ENCODE data around the gene PLK1. TPM values are rescaled to one million over a fixed set of nuclear protein-coding genes. Genes with fewer than 3 reads are reported as not detected.
A peak's percentile ranks its signal among the peaks of the same experiment; 100 is the strongest.

The PLK1 gene
- total and polyA plus RNA-seq, 2 of the 13 experiments (the other 11 are each of a cell fraction or from before 2014, with no cell fraction given) = 71.5 to 76.3 TPM

- TF ChIP-seq, protein P1, sequence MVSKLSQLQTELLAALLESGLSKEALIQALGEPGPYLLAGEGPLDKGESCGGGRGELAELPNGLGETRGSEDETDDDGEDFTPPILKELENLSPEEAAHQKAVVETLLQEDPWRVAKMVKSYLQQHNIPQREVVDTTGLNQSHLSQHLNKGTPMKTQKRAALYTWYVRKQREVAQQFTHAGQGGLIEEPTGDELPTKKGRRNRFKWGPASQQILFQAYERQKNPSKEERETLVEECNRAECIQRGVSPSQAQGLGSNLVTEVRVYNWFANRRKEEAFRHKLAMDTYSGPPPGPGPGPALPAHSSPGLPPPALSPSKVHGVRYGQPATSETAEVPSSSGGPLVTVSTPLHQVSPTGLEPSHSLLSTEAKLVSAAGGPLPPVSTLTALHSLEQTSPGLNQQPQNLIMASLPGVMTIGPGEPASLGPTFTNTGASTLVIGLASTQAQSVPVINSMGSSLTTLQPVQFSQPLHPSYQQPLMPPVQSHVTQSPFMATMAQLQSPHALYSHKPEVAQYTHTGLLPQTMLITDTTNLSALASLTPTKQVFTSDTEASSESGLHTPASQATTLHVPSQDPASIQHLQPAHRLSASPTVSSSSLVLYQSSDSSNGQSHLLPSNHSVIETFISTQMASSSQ (IDR thresholded peaks at IDR 0.05; ENCODE audit: low read depth) = no peak
- TF ChIP-seq, protein P1 (CRISPR knock-in tag; IDR thresholded peaks at IDR 0.05; ENCODE audit: borderline replicate concordance) = no peak
- TF ChIP-seq, protein P2, sequence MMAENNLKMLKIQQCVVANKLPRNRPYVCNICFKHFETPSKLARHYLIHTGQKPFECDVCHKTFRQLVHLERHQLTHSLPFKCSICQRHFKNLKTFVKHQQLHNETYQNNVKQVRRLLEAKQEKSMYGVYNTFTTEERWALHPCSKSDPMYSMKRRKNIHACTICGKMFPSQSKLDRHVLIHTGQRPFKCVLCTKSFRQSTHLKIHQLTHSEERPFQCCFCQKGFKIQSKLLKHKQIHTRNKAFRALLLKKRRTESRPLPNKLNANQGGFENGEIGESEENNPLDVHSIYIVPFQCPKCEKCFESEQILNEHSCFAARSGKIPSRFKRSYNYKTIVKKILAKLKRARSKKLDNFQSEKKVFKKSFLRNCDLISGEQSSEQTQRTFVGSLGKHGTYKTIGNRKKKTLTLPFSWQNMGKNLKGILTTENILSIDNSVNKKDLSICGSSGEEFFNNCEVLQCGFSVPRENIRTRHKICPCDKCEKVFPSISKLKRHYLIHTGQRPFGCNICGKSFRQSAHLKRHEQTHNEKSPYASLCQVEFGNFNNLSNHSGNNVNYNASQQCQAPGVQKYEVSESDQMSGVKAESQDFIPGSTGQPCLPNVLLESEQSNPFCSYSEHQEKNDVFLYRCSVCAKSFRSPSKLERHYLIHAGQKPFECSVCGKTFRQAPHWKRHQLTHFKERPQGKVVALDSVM (CRISPR knock-in tag; IDR thresholded peaks at IDR 0.05) = no peak
- no peak for TF ChIP-seq ZNF468 (CRISPR knock-in tag; IDR thresholded peaks at IDR 0.05)
- no peak for TF ChIP-seq ZNF557 (CRISPR knock-in tag; IDR thresholded peaks at IDR 0.05)
- TF ChIP-seq, protein P3, sequence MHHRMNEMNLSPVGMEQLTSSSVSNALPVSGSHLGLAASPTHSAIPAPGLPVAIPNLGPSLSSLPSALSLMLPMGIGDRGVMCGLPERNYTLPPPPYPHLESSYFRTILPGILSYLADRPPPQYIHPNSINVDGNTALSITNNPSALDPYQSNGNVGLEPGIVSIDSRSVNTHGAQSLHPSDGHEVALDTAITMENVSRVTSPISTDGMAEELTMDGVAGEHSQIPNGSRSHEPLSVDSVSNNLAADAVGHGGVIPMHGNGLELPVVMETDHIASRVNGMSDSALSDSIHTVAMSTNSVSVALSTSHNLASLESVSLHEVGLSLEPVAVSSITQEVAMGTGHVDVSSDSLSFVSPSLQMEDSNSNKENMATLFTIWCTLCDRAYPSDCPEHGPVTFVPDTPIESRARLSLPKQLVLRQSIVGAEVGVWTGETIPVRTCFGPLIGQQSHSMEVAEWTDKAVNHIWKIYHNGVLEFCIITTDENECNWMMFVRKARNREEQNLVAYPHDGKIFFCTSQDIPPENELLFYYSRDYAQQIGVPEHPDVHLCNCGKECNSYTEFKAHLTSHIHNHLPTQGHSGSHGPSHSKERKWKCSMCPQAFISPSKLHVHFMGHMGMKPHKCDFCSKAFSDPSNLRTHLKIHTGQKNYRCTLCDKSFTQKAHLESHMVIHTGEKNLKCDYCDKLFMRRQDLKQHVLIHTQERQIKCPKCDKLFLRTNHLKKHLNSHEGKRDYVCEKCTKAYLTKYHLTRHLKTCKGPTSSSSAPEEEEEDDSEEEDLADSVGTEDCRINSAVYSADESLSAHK (CRISPR knock-in tag; IDR thresholded peaks at IDR 0.05; ENCODE audit: borderline replicate concordance) = no peak
- TF ChIP-seq MIER3 (CRISPR knock-in tag; IDR thresholded peaks at IDR 0.05; ENCODE audit: borderline replicate concordance) = no peak
- TF ChIP-seq, protein P4, sequence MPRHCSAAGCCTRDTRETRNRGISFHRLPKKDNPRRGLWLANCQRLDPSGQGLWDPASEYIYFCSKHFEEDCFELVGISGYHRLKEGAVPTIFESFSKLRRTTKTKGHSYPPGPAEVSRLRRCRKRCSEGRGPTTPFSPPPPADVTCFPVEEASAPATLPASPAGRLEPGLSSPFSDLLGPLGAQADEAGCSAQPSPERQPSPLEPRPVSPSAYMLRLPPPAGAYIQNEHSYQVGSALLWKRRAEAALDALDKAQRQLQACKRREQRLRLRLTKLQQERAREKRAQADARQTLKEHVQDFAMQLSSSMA (CRISPR knock-in tag; IDR thresholded peaks at IDR 0.05) = peak; percentile 40; the same call in 1 of the 2 replicates
- no peak for TF ChIP-seq NFKBIZ (CRISPR knock-in tag; IDR thresholded peaks at IDR 0.05)
- TF ChIP-seq, protein P5, sequence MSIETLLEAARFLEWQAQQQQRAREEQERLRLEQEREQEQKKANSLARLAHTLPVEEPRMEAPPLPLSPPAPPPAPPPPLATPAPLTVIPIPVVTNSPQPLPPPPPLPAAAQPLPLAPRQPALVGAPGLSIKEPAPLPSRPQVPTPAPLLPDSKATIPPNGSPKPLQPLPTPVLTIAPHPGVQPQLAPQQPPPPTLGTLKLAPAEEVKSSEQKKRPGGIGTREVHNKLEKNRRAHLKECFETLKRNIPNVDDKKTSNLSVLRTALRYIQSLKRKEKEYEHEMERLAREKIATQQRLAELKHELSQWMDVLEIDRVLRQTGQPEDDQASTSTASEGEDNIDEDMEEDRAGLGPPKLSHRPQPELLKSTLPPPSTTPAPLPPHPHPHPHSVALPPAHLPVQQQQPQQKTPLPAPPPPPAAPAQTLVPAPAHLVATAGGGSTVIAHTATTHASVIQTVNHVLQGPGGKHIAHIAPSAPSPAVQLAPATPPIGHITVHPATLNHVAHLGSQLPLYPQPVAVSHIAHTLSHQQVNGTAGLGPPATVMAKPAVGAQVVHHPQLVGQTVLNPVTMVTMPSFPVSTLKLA (IDR thresholded peaks at IDR 0.05) = no peak
- TF ChIP-seq, protein P6, sequence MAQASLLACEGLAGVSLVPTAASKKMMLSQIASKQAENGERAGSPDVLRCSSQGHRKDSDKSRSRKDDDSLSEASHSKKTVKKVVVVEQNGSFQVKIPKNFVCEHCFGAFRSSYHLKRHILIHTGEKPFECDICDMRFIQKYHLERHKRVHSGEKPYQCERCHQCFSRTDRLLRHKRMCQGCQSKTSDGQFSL (CRISPR knock-in tag; IDR thresholded peaks at IDR 0.05) = no peak
- TF ChIP-seq PATZ1 (CRISPR knock-in tag; IDR thresholded peaks at IDR 0.05) = 0 out of 2 replicates have a peak, but pooled peaks have one; percentile 40
- no peak for TF ChIP-seq SRF (IDR thresholded peaks at IDR 0.05; ENCODE audit: low read depth, low read length)
Observed at GRCh38 chr16:23704772-23705516, 26.3 kb downstream of the PLK1 start (continued).

All from HepG2 (cell line).